ENCODE measurements around the gene MGMT.

The MGMT gene

GRCh38 chr10:129760416-129760815 is 293.4 kb downstream of the MGMT start:
- no peak for DNase-seq (ENCODE audit: low read depth in 2 of 2)

- no peak for DNase-seq (ENCODE audit: low read depth in 2 of 2)
Observed at GRCh38 chr10:129761197-129761972, 294.3 kb downstream of the MGMT start.

DNA sequence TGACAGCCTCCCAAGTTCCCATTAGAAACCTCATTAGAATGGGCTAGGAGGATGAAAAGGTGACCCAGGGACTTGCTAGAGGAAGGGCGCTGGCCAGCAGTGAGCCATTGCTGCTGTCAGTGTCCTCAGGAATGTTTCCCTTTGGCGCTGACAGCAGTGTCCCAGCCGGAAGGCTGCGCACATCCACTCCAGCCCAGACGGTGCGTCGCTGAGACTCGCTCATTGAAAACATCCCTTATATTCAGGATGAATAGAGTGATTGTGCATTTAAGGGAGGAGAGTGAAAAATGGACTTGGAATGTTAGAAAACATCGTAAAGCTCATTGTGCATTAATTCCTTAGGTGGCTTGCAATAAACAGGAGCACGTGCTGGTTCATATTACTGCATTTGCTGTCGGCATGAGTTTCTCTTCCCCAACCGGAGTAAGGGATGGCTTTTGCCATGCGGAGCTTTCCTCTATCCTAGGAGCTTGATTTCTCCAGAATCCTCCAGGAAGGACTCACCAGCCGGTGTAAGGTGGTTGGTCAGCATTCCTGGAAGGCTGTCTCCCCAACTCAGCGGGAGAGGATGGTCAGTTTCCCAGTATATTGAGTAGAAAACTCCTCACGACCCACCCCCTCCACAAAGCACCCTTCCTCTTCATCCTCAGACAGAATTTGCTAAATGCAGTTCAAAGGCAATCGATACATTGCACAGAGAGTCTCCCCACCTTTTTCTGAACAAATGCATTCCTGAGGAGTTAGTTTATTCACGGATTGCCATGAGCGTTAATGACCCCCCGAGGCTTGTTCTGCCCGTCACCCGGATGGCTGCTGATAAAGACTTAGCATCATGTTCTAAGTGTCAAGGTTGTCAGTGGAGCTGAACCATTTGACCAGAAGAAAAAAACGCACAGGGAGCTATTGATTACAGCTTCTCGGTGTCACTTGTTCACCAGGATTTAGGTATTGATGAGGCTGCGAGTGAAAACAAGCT is 295.2 kb downstream of the MGMT start:
- no peak for DNase-seq (ENCODE audit: low read depth in 2 of 2)

GRCh38 chr10:129764011-129764900 is 297.2 kb downstream of the MGMT start:
- DNase-seq (ENCODE audit: low read depth in 2 of 2): no peak

GRCh38 chr10:129764901-129765663 is 298.0 kb downstream of the MGMT start:
- DNase-seq (ENCODE audit: low read depth in 2 of 2): no peak

DNA sequence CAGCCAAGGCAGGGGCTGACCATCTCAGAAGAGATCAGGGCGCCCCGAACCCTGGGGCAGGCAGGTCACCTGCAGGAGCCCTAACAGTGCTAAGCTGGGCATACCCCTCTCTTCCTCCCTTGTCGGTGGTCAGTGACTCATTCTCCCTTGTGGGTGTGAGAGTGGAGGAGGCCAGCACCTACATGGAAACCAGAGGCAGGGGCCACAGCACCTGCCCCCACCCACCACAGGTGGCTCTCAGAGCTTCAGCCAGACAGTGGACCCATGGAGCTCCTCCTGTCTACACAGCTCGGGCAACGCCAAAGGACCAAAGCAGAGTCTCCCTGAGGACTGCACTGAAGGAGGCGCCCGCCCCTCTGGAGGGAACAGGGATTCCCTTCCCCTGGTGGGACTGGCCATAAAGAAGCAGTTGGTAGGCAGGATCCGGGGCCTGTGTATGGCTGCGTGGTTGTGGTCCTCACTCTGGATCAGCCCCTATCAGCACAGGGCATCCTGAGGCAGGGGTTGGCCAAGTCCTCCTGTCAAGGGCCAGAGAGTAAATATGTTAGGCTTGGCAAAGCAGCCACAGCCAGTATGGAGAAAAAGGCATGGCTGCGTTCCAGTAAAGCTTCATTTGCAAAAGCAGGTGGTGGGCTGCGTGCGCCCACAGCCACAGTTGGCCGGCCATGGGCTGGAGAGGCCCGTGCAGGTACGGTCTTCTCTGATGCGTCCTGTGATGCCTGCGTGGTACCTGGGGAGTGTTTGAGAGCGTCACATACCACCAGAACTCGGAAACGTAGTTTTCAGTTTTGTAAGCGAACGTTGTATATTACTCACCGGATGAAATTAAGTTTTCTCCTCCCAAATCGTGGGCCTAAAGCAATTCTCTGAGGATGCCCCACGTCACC is 298.9 kb downstream of the MGMT start:
- DNase-seq (ENCODE audit: low read depth in 2 of 2): no peak

GRCh38 chr10:129766611-129767550 is 299.8 kb downstream of the MGMT start:
- no peak for DNase-seq (ENCODE audit: low read depth in 2 of 2)

- DNase-seq (ENCODE audit: low read depth in 2 of 2): no peak
Observed at GRCh38 chr10:129767751-129768150, 300.7 kb downstream of the MGMT start.

DNA sequence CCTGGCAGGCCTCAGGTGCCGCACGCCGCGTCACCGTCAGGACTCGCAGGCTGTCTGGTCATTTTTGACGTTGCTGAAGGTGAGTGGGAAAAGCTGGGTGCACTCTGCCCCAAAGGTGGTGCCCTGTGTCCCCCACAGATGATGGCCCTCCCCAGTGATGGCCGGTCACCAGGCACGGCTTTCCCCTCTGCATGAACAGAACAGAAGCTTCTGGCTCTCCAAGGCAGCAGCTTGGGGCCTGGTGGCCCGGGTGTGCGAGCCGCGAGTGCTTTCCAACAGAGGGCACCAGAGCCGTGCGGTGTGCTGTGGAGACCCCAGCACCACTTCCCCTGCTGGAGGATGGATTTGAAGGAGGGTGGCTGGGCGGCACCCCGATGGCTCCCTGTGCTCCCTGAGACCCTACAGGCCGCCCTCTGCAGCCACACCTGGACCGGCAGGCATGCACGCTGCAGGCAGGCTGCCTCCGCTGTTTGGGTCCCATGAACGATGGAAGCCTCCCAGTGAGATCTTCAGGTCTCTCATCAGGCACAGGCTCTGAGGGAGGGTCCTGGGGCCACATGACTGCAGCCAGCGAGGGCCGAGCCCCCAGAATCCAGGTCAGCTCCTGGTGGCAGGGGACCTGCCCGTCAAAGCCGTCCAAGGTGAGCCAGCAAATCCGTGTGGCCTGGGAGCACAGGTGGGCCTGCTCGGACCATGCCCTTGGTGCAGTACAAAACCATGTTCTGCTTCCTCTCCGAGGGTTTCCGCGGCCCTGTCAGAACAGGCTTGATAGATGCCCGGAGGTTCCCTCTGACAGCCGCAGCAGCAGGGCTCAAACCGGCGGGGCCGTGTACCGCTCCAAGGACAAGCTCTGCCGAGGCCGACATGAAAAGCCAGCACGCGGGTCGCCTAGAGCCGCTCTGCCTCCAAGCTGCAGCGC is 301.7 kb downstream of the MGMT start:
- no peak for DNase-seq (ENCODE audit: low read depth in 2 of 2)

GRCh38 chr10:129769381-129770116 is 302.5 kb downstream of the MGMT start:
- no peak for DNase-seq (ENCODE audit: low read depth in 2 of 2)

- DNase-seq (ENCODE audit: low read depth in 2 of 2): no peak
Observed at GRCh38 chr10:129770286-129770685, 303.2 kb downstream of the MGMT start.

DNA sequence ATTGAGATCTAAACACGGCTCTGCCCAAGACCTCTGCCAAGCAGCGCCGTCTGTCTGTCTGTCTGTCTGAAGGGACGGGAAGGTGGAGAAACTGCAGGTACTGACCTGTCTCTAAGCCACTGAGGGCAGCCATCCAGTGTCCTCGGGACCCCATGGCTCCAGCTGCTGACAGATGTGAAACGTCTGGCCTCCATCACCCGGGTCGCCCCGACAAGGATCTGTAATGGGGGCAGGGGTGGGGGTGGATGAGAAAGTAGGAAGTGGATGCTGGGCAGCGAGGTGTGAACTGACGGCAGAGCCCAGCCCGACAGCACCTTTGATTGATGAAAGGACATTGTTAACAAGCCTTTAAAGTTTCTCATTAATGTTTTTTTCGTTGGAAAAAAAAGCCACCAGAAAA is 304.0 kb downstream of the MGMT start:
- no peak for DNase-seq (ENCODE audit: low read depth in 2 of 2)

- no peak for DNase-seq (ENCODE audit: low read depth in 2 of 2)
Observed at GRCh38 chr10:129771576-129771975, 304.5 kb downstream of the MGMT start.

GRCh38 chr10:129771991-129772431 is 305.0 kb downstream of the MGMT start:
- DNase-seq (ENCODE audit: low read depth in 2 of 2): no peak

DNA sequence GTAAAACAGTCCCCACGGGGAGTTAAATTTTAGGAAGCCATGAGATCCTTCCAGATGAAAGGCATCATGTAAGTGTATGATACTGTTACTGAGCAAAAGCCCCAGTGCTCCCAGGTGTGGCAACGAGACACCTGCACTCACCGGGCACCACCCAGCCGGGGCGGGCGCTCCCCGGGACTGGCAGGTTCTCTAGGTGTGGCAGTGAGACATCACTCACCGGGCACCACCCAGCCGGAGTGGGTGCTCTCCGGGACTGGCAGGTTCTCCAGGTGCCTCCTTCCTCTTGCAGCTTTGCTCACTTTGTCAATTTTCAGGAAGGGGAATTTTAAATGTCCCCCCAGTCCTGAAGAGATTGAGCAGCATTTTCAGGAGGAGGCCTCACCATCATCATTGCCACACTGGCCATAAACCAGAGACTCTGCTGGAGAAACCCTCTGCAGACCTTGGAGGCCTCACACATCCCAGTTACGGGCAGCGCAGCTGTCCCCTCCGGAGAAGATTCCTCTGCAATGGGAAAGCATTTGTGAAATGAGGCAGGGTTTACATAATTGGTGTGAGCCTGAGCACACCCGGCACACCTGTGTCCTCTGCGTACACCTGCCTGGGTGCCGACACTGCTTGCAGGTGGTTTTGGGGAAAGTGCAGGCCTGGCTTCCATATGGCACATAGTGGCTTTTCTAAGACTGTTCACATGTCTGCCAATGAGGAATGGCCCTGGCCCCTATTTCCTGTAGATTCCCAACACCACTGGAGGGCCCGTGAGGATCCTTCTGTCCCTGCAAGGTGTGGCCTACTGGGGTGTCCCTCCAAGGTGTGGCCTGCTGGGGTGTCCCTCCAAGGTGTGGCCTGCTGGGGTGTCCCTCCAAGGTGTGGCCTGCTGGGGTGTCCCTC is 305.7 kb downstream of the MGMT start:
- no peak for DNase-seq (ENCODE audit: low read depth in 2 of 2)
